Myocyte (in vitro differentiated cells): ENCODE results near the gene HYCC2. TPM values are rescaled to one million over a fixed set of nuclear protein-coding genes. Genes with fewer than 3 reads are reported as not detected.
"Not testable (repeated sequence)": the region's sequence is repeated elsewhere in the genome, so short reads cannot be mapped to it uniquely, and the experiment has no call there.

ENCODE experiments used
- DNase-seq: peaks from one replicate; pipeline ENCODE4 v3.0.0-alpha.2; 2012; ENCODE audit warnings: low read depth
- polyA plus RNA-seq: library from polyadenylated mRNA; unstranded; fragments of >200 nt; gene quantifications from one replicate; pipeline ENCODE4 v1.2.1, GENCODE V29; 2012; ENCODE audit warnings: missing spikeins
- total RNA-seq: library from RNA; depleted of rRNA; stranded (reverse); fragments of >200 nt; gene quantifications from 2 replicates; pipeline ENCODE4 v1.2.3, GENCODE V29; 2014

HYCC2 gene
- total RNA-seq = 5.3 and 9.9 TPM in 2 replicates
- polyA plus RNA-seq = 3.0 TPM

- peak; percentile 94 for DNase-seq
Observed at GRCh38 chr2:201071479-201072200, at the start of gene HYCC2, which contains the start of gene NDUFB3. Gene HYCC2, minus strand, starts transcription at chr2:201071671. Its CDS starts 47,662 bp downstream, at chr2:201024009. Gene NDUFB3, plus strand, starts transcription at chr2:201072001. Its CDS starts 6,882 bp downstream, at chr2:201078883.

DNA sequence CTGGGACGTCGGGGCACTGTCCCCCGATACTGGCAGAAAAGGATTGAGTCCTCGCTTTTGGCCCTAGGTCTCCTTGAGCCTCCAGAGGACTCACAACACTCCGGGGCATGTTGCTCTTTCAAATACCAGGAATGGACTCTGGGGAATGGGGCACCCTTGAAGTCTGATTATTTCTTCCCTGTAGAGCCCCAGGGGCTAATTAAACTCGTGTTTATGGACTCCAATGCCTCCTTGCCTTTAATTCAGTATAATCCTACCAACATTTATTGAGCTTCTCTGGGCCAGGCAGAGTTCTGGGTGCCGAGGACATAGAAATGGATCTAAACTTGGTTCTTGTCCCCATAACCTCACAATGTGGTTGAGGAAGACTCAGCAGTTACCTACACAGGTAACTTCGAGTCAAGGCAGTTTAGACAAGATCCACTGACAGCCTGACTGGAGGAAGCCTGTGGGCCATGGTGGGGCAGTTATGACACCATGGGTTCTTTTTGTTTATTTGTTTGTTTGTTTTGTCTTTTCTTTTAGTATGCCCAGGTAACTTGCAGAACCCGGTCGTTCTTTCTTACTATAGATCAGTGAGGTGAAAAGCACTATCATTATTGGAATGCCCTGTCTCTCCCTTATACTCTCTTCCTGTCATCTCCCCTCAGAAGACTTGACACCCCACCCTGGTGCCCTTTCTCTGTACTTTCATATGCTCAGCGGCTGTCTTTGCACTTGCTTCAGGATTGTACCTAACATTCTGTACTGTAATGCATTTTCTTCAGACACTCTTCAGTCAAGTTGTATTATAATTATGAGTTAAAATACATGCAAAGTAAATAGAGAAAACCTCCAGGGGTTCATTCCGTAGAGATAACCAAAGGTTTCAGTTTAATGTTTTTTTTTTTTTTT lies 47.7 kb upstream of the HYCC2 start:
- no peak for DNase-seq

DNA sequence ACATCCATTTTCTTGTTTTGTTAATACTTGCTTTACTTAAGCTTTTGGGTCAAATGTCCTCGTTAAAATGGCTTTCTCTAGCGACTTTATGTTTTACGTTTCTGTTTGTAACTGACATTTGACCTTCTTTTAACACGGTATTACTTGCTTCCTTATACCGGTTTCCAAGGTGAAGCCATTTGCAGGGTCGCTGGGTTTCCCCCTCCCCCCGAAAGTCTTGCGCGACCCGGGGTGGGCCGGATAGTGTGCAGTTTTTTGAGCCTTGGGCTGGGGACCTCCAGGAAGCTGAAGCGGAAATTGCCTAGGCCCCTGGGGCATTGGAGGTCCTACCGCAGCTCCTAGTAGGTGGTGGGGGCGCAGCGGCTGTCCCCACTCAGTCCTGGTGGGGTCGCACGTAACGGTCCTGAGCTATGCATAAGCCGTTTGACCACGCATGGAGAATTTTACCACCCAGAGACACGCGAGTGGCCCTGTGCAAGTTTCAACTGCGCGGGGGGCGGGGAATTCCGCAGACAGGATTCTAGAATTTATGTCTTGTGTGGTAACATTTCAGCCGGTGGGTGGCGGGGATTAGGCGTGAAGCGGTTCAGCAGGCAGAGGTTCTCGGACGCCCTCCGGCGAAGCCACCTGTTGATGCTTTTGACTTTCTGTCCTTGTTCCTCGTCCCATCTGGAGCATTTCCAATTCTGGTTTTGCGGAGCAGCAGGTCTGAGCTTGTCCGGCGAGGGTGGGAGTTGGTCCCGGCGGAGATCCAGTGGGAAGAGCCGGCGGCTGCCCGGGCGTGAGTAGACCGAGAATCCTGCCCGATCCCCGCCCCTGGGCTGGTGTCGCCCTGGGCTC lies 46.9 kb upstream of the HYCC2 start:
- peak; percentile 96 for DNase-seq

GRCh38 chr2:201117735-201118094 lies 46.2 kb upstream of the HYCC2 start:
- not testable (repeated sequence) for DNase-seq

DNA sequence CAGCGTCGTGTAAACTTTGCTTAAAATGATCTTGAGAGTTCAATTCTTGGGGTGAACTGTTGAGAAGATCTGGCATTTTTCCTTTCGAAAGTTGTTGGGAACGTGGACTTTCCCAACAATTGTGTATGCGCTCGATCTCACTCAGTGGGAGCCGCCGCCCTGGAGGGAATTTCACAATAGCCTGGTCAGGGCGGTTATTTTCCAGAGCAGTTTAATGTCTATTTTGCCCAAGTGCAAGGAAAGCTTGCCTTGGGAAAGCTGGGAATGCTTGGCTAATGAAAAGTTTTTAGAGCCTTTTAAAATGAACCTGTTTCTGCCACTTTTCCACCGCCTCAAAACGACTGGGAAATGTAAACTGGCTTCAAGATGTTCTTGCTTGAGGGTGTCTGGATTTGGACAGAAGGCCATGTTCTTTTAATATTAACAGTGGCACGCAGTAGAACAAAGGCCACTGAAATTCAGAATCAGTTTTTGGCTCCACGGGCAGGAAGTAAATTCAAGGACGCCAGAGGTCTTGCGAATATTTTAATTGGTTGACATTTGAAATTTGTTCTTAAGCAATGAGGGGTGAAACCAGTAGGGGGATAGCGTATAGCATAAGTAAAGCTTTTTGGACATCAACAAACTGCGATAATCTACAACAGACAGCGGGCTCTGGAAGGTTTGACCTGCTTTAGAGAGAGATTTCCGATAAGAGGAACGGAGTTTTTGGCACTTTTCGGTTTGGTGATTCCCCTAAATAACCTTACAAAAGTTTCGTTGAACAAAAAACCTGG lies 45.7 kb upstream of the HYCC2 start:
- DNase-seq = peak; percentile 75

DNA sequence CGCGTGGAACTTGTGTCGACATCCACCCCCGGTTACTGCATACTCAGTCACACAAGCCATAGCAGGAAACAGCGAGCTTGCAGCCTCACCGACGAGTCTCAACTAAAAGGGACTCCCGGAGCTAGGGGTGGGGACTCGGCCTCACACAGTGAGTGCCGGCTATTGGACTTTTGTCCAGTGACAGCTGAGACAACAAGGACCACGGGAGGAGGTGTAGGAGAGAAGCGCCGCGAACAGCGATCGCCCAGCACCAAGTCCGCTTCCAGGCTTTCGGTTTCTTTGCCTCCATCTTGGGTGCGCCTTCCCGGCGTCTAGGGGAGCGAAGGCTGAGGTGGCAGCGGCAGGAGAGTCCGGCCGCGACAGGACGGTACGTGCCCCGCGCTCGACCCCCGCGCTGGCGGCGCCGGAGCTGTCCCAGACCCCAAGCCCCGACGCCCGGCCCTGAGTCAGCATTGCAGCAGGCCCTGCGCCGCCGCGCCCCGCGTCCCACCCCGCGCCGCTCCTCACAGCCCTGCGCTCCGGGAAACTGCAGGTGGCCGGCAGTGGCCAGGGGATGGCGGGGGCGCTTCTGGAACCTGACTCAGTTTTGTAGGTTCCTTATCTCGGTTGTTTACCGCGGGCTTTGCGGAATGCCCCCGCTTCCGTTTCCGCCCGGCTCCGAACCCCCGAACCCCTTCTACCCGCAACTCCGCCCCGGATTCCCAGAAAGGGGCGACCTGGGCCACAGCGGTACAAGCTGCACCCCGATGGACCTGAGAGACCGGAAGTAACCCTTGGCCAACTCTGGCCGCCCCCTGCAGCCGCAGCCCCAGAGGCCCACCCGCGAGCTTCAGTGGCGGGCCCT lies 44.9 kb upstream of the HYCC2 start, which contains the start of gene CFLAR:
Gene CFLAR, plus strand, starts transcription at position 50 of the 844 bp plus-strand sequence. CDS start 13,702 bp downstream, outside the sequence.
- peak; percentile 88 for DNase-seq

- no peak for DNase-seq
Observed at GRCh38 chr2:201114846-201115245, 43.4 kb upstream of the HYCC2 start.

DNA sequence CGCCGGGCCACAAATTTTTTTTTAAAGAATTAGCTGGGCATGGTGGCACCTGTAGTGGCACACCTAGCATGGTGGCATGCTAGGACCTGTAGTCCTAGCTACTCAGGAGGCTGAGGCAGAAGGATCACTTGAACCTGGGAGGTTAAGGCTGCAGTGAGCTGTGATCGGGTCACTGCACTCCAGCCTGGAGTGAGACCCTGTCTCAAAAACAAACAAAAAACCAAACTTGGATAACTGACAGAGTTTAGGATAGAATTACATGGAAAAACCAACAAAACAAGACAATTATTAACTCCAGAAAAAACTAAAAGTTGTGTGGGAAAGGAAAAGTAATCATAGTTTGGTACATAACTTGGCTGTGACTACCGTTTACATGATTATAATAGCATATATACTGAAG lies 42.9 kb upstream of the HYCC2 start:
- no peak for DNase-seq

DNA sequence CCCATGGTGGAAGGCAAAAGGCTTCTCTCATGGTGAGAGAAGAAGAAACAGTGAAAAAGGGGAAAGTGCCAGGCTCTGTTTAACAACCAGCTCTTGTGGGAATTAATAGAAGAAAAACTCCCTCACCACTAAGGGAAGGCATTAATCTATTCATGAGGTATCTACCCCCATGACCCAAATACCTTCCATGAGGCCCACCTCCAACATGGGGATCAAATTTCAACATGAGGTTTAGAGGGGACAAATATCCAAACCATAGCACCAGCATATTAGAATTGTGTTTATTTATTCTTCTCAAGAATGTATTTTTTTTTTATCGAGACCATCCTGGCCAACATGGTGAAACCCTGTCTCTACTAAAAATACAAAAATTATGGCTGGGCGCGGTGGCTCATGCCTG lies 39.6 kb upstream of the HYCC2 start:
- no peak for DNase-seq

DNA sequence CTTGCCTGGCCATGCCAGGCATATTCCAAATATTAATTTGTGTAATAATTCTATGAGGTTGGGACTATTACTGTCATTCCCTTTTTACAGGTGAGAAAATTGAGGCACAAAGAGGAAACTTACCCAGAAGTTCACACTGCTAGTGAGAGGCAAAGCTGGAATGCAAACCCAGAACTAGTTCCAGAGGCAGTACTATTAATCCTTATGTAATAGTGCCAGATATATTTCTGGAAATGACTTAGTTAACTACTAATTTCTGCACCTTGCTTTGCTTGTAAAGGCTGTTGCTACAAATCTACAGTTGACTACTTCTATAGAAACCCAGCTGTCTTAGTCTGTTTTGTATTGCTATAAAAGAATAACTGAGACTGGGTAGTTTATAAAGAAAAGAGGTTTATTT lies 39.1 kb upstream of the HYCC2 start:
- DNase-seq = no peak

DNA sequence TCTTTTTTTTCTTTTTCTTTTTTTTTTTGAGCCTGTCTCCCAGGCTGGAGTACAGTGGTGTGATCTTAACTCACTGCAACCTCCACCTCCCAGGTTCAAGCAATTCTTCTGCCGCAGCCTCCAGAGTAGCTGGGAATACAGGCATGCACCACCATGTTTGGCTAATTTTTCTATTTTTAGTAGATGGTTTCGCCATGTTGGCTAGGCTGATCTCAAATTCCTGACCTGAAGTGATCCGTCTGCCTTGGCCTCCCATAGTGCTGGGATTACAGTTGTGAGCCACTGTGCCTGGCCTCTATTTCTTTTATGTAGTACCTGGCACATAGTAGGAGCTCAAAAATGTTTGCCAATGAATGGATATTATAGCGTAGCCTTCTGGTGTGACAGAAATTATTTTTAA lies 37.7 kb upstream of the HYCC2 start:
- DNase-seq = peak; percentile 24

DNA sequence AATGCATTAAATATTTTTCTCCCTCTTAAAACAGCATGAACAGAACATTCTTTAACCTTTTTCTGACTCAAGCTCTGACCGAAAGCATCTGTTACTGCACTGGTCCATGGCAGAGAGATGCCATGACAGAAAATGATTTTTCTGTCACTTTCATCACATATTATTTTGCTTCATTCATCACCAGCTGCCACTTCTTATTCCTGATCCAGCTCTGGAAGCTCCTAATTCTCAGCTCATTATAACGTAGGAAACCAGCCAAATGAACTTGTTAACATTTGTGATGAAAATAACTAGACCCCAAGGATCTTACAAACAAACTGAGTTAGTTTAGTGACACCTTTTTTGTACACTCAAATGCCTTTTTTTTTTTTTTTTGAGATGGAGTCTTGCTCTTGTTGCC lies 36.9 kb upstream of the HYCC2 start:
- DNase-seq = no peak

DNA sequence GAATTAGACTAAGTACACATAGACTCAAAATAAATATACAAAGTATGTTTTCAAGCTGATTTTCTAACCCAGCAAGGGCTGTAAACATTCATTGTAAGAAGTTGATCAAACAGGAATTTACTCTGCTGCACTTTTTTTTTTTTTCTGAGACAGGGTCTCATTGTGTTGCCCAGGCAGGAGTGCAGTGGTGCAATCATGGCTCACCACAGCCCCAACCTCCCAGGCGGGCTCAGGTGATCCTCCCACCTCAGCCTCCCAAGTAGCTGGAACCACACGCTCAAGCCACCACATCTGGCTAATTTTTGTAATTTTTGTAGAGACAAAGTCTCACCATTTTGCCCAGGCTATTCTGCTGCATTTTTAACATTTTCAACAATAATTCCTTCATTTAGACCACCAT lies 36.2 kb upstream of the HYCC2 start:
- DNase-seq = no peak

- no peak for DNase-seq
Observed at GRCh38 chr2:201105759-201106158, 34.3 kb upstream of the HYCC2 start.

- no peak for DNase-seq
Observed at GRCh38 chr2:201100497-201100896, 29.0 kb upstream of the HYCC2 start.

DNA sequence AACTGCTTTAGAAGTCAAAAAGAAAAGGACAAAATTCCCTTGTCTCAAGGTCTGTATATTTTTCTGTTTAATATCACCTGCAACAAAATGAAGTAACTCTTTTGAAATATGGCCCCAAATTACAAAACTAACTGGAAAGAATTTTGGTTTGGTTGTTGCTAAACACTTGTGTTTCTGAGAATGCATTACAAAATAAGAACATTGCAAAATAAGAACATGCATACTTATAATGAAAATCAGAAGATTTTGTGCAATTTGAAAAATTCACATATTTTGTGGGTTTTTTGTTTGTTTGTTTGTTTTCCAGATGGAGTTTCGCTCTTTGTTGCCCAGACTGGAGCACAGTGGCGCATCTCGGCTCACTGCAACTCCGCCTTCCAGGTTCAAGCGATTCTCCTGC lies 22.1 kb upstream of the HYCC2 start:
- no peak for DNase-seq

- DNase-seq = no peak
Observed at GRCh38 chr2:201090574-201090973, 19.1 kb upstream of the HYCC2 start.

DNA sequence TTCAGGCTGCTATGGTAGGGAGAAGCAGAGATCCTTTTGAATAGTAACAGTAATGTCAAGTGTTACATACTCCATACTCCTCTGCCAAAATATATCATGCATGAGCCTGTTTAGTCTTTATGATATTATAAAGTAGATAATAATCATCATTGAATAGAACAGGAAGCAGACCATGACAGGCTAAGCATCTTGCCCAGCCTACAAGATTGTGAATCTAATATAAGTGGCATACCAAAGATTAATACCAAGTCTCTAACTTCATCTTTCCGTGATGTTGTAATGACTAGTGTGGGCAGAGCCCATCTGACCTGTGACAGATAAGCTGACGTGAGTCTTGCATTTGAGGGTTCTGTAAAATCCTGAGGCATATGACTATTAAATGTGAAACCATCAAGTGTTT lies 13.4 kb upstream of the HYCC2 start:
- no peak for DNase-seq

DNA sequence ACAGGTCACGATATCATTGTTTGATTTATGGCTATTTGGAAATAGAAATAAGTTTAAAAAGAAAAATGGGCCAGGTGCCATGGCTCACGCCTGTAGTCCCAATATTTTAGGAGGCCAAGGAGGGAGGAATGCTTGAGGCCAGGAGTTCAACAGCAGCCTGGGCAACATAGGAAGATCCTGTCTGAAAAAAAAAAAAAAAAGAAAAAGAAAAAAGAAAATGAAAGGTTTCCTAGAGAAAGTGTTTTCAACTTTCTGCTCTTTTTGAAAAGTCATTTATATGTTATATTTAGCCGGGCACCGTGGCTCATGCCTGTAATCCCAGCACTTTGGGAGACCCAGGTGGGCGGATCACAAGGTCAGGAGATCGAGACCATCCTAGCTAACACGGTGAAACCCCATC lies 3.5 kb upstream of the HYCC2 start:
- no peak for DNase-seq

DNA sequence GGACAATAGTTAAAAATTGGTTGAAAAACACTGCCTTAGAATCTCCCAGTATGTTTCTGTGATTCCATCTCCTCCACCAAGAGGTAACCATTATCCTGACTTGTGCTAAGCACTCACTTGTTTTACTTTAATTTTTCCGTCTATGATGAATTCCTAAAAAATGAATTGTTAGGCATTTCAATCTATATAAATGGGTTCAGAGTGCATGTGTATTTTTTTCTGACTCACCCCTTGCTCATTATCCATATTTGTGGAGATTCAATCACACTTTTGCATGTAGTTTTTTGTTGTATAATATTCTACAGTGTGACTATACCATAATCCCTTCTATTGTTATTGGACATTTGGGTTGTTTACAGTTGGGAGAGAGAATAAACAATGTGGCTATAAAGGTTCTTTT lies 1.6 kb upstream of the HYCC2 start:
- no peak for DNase-seq
